GM12878 (cell line): Measurements from ENCODE around the gene TMC7. TPM values are rescaled to one million over a fixed set of nuclear protein-coding genes. Genes with fewer than 3 reads are reported as not detected.

Experiments
- ATAC-seq: fragments of 200-7000 bp; cut with Tn5 transposase; 3 replicates; pipeline ENCODE4 v1.9.1; 2020; ENCODE audit warnings: mild to moderate bottlenecking, moderate library complexity
- BruUV-seq: library from RNA; stranded (reverse); fragments of 400-500 nt; replicated peaks from 2 replicates; lab custom pipeline; 2021; lab: Mats Ljungman, UMichigan
- CTCF ChIA-PET: fragments of 300-600 bp; sonication (Branson Sonifier 250); formaldehyde crosslinking; extraction: SDS; loops from one replicate; lab custom pipeline; 2021; ENCODE audit warnings: inconsistent platforms; lab: Yijun Ruan, JAX
- POLR2A ChIA-PET: fragments of 350-600 bp; formaldehyde crosslinking; extraction: SDS; loops from one replicate; lab custom pipeline; 2021; ENCODE audit warnings: inconsistent platforms; lab: Charles Lee
- RAD21 ChIA-PET: fragments of 300-600 bp; sonication (Branson Sonifier 250); formaldehyde crosslinking; loops from one replicate; lab custom pipeline; 2023; ENCODE audit warnings: antibody characterized with exemption; ENCODE audit not compliant: unreplicated experiment; lab: Charles Lee
- SMC1A ChIA-PET: fragments of 300-600 bp; sonication (Branson Sonifier 250); formaldehyde crosslinking; loops from one replicate; lab custom pipeline; 2023; ENCODE audit not compliant: unreplicated experiment, uncharacterized antibody; lab: Charles Lee
- DNase-seq: peaks from one replicate; pipeline ENCODE4 v3.0.0-alpha.2; 2011; ENCODE audit warnings: low read depth, low spot score
- FAIRE-seq: peaks from 3 replicates; lab custom pipeline; 2011; peaks lifted over from hg19 to GRCh38; lab: Jason Lieb, UNC
- H2AFZ ChIP-seq: 2 replicates; pipeline ENCODE4 v1.6.0; 2011; ENCODE audit warnings: low read depth, low read length, control low read depth; ENCODE audit not compliant: control insufficient read depth
- H3K27ac ChIP-seq: 2 replicates; pipeline ENCODE4 v1.5.1; 2011; ENCODE audit warnings: control low read depth; ENCODE audit not compliant: control insufficient read depth, insufficient read depth
- H3K27me3 ChIP-seq, 2 experiments: replicated peaks in 1 of 2; 2 replicates each; pipeline versions ENCODE4 v1.6.0 to v1.6.1; 2011; ENCODE audit warnings: low read length in 1 of 2; ENCODE audit not compliant: control insufficient read depth in 2 of 2, insufficient read depth in 2 of 2
- H3K36me3 ChIP-seq, 2 experiments: 2 replicates each; pipeline ENCODE4 v1.5.1; 2011; ENCODE audit warnings: low read length in 1 of 2; ENCODE audit not compliant: control insufficient read depth in 2 of 2, insufficient read depth in 2 of 2
- H3K4me1 ChIP-seq: 2 replicates; pipeline ENCODE4 v1.6.1; 2011; ENCODE audit warnings: mild to moderate bottlenecking, low read length, moderate library complexity, mixed read lengths; ENCODE audit not compliant: control insufficient read depth, insufficient read depth
- H3K4me2 ChIP-seq: 2 replicates; pipeline ENCODE4 v1.6.0; 2011; ENCODE audit warnings: control low read depth; ENCODE audit not compliant: control insufficient read depth, insufficient read depth
- H3K4me3 ChIP-seq: fragments of 200-600 bp; sonication (generic); 2 replicates; pipeline ENCODE4 v1.5.1; 2016
- H3K79me2 ChIP-seq: 2 replicates; pipeline ENCODE4 v1.6.0; 2011; ENCODE audit warnings: low read length; ENCODE audit not compliant: control insufficient read depth, insufficient read depth
- H3K9ac ChIP-seq: 2 replicates; pipeline ENCODE4 v1.8.0; 2011; ENCODE audit warnings: low read length, control low read depth, mixed read lengths; ENCODE audit not compliant: control insufficient read depth, insufficient read depth
- H3K9me3 ChIP-seq: replicated peaks from 3 replicates; pipeline ENCODE4 v1.5.1; 2011; ENCODE audit warnings: mild to moderate bottlenecking, low read length; ENCODE audit not compliant: control insufficient read depth, insufficient read depth
- H4K20me1 ChIP-seq: 2 replicates; pipeline ENCODE4 v1.6.0; 2011; ENCODE audit not compliant: control insufficient read depth, insufficient read depth
- USF1 ChIP-seq: IDR thresholded peaks from 2 replicates; pipeline ENCODE4 v1.6.1; 2011; ENCODE audit warnings: borderline replicate concordance, low read depth, mild to moderate bottlenecking, moderate library complexity, mixed read lengths, low read length; ENCODE audit not compliant: insufficient read depth; ENCODE audit errors: extremely low read length
- WGBS: methylation state at CpG from one replicate; pipeline ENCODE4 v1.1.6; 2016; ENCODE audit warnings: low lambda C conversion rate; ENCODE audit not compliant: insufficient replicate concordance, insufficient coverage; ENCODE audit errors: missing lambda C conversion rate; 5-methylcytosine and 5-hydroxymethylcytosine counted together
- in situ Hi-C: fragments of 300-500 bp; cut with MboI; formaldehyde crosslinking; loops from 9 replicates; pipeline ENCODE4 v1.14.3; 2018; ENCODE audit warnings: mixed read lengths
- intact Hi-C: fragments of 100-400 bp; cut with micrococcal nuclease; formaldehyde crosslinking; loops from one replicate; pipeline ENCODE4 v1.14.2; 2022; ENCODE audit not compliant: unreplicated experiment
- polyA plus RNA-seq, 11 experiments: library from polyadenylated mRNA; depleted of rRNA in 4 of 11; unstranded in 6 of 11; stranded (reverse) in 5 of 11; fragments of >200 nt; fragmentation: Nextera tagmentation in 4 of 11; fragmentation: Illumina TruSeq in 1 of 11; extraction: Ambion mirVana in 4 of 11; extraction: Trizol in 1 of 11; gene quantifications; 1 replicate in 1 of 11; 2 replicates in 10 of 11; pipeline versions ENCODE4 v1.2.1 to v1.2.3, GENCODE V29; 2011 to 2016; ENCODE audit warnings: inconsistent platforms in 2 of 11, missing spikeins in 2 of 11, low read depth in 1 of 11
- small RNA-seq: library from RNA; depleted of rRNA; stranded (forward); fragments of <200 nt; gene quantifications from one replicate; pipeline ENCODE3, GENCODE V24; 2014
- total RNA-seq, 4 experiments: library from RNA; depleted of rRNA in 3 of 4; stranded (reverse); fragments of >200 nt in 3 of 4; fragmentation: Illumina TruSeq in 1 of 4; extraction: Trizol in 1 of 4; gene quantifications; 2 replicates each; pipeline versions ENCODE4 v1.2.1 to v1.2.3, GENCODE V29; 2013 to 2021

TMC7 gene
- total and polyA plus RNA-seq, 10 of the 15 experiments (the other 5 are each of a cell fraction or from before 2014, with no cell fraction given) = 0.15 TPM; not detected in 9

- no peak overlapping the region for H3K9ac ChIP-seq
- peaks cover 29% of the 10 kb centered on the region for H3K4me1 ChIP-seq
- POLR2A ChIA-PET = interaction anchor here (0.5 kb wide), 1 partner anchor 89 kb away, joined by 3 read pairs; no protein-coding TSS in a partner anchor
- no peak overlapping the region for H3K4me3 ChIP-seq
- H3K36me3 ChIP-seq = no peaks in the 10 kb centered on the region; a peak in 1 of 4 replicates
- CTCF ChIA-PET = interaction anchor here (0.8 to 1.3 kb wide), 6 partner anchors 16 to 67 kb away, joined by 3 to 7 read pairs (median 3); no protein-coding TSS in a partner anchor
- intact Hi-C loops = no loop called here
- no peak for TF ChIP-seq USF1
- TF ChIP-seq, all 136 proteins: peak for 0
- Histone ChIP-seq H4K20me1 (no peaks in the 10 kb centered on the region), H2AFZ (no peak overlapping the region), H3K27me3 (no peaks in the 10 kb centered on the region), H3K4me2 (no peak overlapping the region), H3K9me3 (no peaks in the 10 kb centered on the region), H3K27ac (no peak overlapping the region), H3K79me2 (peaks cover 3% of the 10 kb centered on the region; the same call in 1 of the 2 replicates)
- RAD21 ChIA-PET = no interaction called here
- in situ Hi-C loops = no loop called here
- BruUV-seq = no TSS peak
- SMC1A ChIA-PET = interaction anchor here (1.1 to 3.8 kb wide), 5 partner anchors 9 to 27 kb away, joined by 3 to 13 read pairs (median 5); no protein-coding TSS in a partner anchor
- DNase-seq (no peak), ATAC-seq (no peak), FAIRE-seq (no peak)
- 92% methylated on average over 2 of the region's 2 CpGs for WGBS
These were observed 128.3 kb downstream of the TMC7 start for GRCh38 chr16:19112099-19112407.

Small RNAs within 50 kb of the gene (small RNA-seq; reads per million reads assigned to genes)
- gene RNU6-1340P = not detected

Other genes with a start within 250 kb of the TMC7 start
- 2,382 and 2,699 TPM in 2 replicates for gene RPS15A, start 193.6 kb upstream of the TMC7 start, total RNA-seq (2014; rRNA removed)
- 3,837 and 4,067 TPM in 2 replicates for gene RPS15A, start 193.6 kb upstream of the TMC7 start, total RNA-seq (2014; rRNA removed; fragmentation: Illumina TruSeq; extraction: Trizol)
- 2,387 and 2,491 TPM in 2 replicates for gene RPS15A, start 193.6 kb upstream of the TMC7 start, total RNA-seq (2021)
- gene RPS15A, start 193.6 kb upstream of the TMC7 start, polyA plus RNA-seq (2011; rRNA removed) = 6,408 and 6,567 TPM in 2 replicates
- gene RPS15A, start 193.6 kb upstream of the TMC7 start, polyA plus RNA-seq (2014; fragmentation: Illumina TruSeq; extraction: Trizol) = 5,078 and 7,979 TPM in 2 replicates
- gene RPS15A, start 193.6 kb upstream of the TMC7 start, polyA plus RNA-seq (2014; fragmentation: Nextera tagmentation; extraction: Ambion mirVana) = 1,000 to 10,000 TPM; 2,843 to 3,155 TPM
- gene RPS15A, start 193.6 kb upstream of the TMC7 start, polyA plus RNA-seq (2014; rRNA removed) = 5,701 and 5,848 TPM in 2 replicates
- 1,000 to 10,000 TPM; 1,566 to 1,602 TPM for gene RPS15A, start 193.6 kb upstream of the TMC7 start, polyA plus RNA-seq (2016; fragmentation: Nextera tagmentation; extraction: Ambion mirVana)
- gene ARL6IP1, start 182.4 kb upstream of the TMC7 start, total RNA-seq (2014; rRNA removed) = 174 and 216 TPM in 2 replicates
- gene ARL6IP1, start 182.4 kb upstream of the TMC7 start, total RNA-seq (2014; rRNA removed; fragmentation: Illumina TruSeq; extraction: Trizol) = 127 and 130 TPM in 2 replicates
- gene ARL6IP1, start 182.4 kb upstream of the TMC7 start, total RNA-seq (2021) = 99.3 and 107 TPM in 2 replicates
- gene ARL6IP1, start 182.4 kb upstream of the TMC7 start, polyA plus RNA-seq (2011; rRNA removed) = 269 and 375 TPM in 2 replicates
- 154 and 197 TPM in 2 replicates for gene ARL6IP1, start 182.4 kb upstream of the TMC7 start, polyA plus RNA-seq (2014; fragmentation: Illumina TruSeq; extraction: Trizol)
- 100 to 1,000 TPM; 219 to 334 TPM for gene ARL6IP1, start 182.4 kb upstream of the TMC7 start, polyA plus RNA-seq (2014; fragmentation: Nextera tagmentation; extraction: Ambion mirVana)
- gene ARL6IP1, start 182.4 kb upstream of the TMC7 start, polyA plus RNA-seq (2014; rRNA removed) = 106 and 110 TPM in 2 replicates
- 100 to 1,000 TPM; 263 to 264 TPM for gene ARL6IP1, start 182.4 kb upstream of the TMC7 start, polyA plus RNA-seq (2016; fragmentation: Nextera tagmentation; extraction: Ambion mirVana)
- gene SMG1, start 57.5 kb upstream of the TMC7 start, total RNA-seq (2014; rRNA removed) = 41.4 and 42.9 TPM in 2 replicates
- gene SMG1, start 57.5 kb upstream of the TMC7 start, total RNA-seq (2014; rRNA removed; fragmentation: Illumina TruSeq; extraction: Trizol) = 41.1 and 47.2 TPM in 2 replicates
- 66.7 and 66.8 TPM in 2 replicates for gene SMG1, start 57.5 kb upstream of the TMC7 start, total RNA-seq (2021)
- 55.2 and 66.4 TPM in 2 replicates for gene SMG1, start 57.5 kb upstream of the TMC7 start, polyA plus RNA-seq (2011; rRNA removed)
- gene SMG1, start 57.5 kb upstream of the TMC7 start, polyA plus RNA-seq (2014; fragmentation: Illumina TruSeq; extraction: Trizol) = 44.8 and 49.5 TPM in 2 replicates
- gene SMG1, start 57.5 kb upstream of the TMC7 start, polyA plus RNA-seq (2014; fragmentation: Nextera tagmentation; extraction: Ambion mirVana) = 1 to 10 TPM; 3.9 to 4.2 TPM
- 28.3 and 32.8 TPM in 2 replicates for gene SMG1, start 57.5 kb upstream of the TMC7 start, polyA plus RNA-seq (2014; rRNA removed)
- 10 to 100 TPM; 19.8 to 22.9 TPM for gene SMG1, start 57.5 kb upstream of the TMC7 start, polyA plus RNA-seq (2016; fragmentation: Nextera tagmentation; extraction: Ambion mirVana)
- 13.1 and 14.4 TPM in 2 replicates for gene COQ7, start 83.7 kb downstream of the TMC7 start, total RNA-seq (2014; rRNA removed)
- 9.7 and 10.7 TPM in 2 replicates for gene COQ7, start 83.7 kb downstream of the TMC7 start, total RNA-seq (2014; rRNA removed; fragmentation: Illumina TruSeq; extraction: Trizol)
- 14.6 and 16.5 TPM in 2 replicates for gene COQ7, start 83.7 kb downstream of the TMC7 start, total RNA-seq (2021)
- gene COQ7, start 83.7 kb downstream of the TMC7 start, polyA plus RNA-seq (2011; rRNA removed) = 12.8 and 15.2 TPM in 2 replicates
- 9.2 and 11.5 TPM in 2 replicates for gene COQ7, start 83.7 kb downstream of the TMC7 start, polyA plus RNA-seq (2014; fragmentation: Illumina TruSeq; extraction: Trizol)
- 1 to 10 TPM; 3.2 to 4.3 TPM for gene COQ7, start 83.7 kb downstream of the TMC7 start, polyA plus RNA-seq (2014; fragmentation: Nextera tagmentation; extraction: Ambion mirVana)
- gene COQ7, start 83.7 kb downstream of the TMC7 start, polyA plus RNA-seq (2014; rRNA removed) = 18.1 and 21.9 TPM in 2 replicates
- gene COQ7, start 83.7 kb downstream of the TMC7 start, polyA plus RNA-seq (2016; fragmentation: Nextera tagmentation; extraction: Ambion mirVana) = 10 to 100 TPM; 14.9 to 19.7 TPM
- gene ITPRIPL2, start 130.0 kb downstream of the TMC7 start, total RNA-seq (2014; rRNA removed) = 5.1 and 5.7 TPM in 2 replicates
- gene ITPRIPL2, start 130.0 kb downstream of the TMC7 start, total RNA-seq (2014; rRNA removed; fragmentation: Illumina TruSeq; extraction: Trizol) = 4.4 and 4.5 TPM in 2 replicates
- gene ITPRIPL2, start 130.0 kb downstream of the TMC7 start, total RNA-seq (2021) = 14.3 and 14.7 TPM in 2 replicates
- 3.0 and 3.7 TPM in 2 replicates for gene ITPRIPL2, start 130.0 kb downstream of the TMC7 start, polyA plus RNA-seq (2011; rRNA removed)
- gene ITPRIPL2, start 130.0 kb downstream of the TMC7 start, polyA plus RNA-seq (2014; fragmentation: Illumina TruSeq; extraction: Trizol) = 4.0 and 5.4 TPM in 2 replicates
- gene ITPRIPL2, start 130.0 kb downstream of the TMC7 start, polyA plus RNA-seq (2014; fragmentation: Nextera tagmentation; extraction: Ambion mirVana) = under 1 TPM; 0.48 to 0.68 TPM
- 4.3 and 5.1 TPM in 2 replicates for gene ITPRIPL2, start 130.0 kb downstream of the TMC7 start, polyA plus RNA-seq (2014; rRNA removed)
- 1 to 10 TPM in 1 of 2 experiments, under 1 TPM in 1; 0.57 to 1.7 TPM for gene ITPRIPL2, start 130.0 kb downstream of the TMC7 start, polyA plus RNA-seq (2016; fragmentation: Nextera tagmentation; extraction: Ambion mirVana)
- 5.7 and 6.2 TPM in 2 replicates for gene SYT17, start 184.3 kb downstream of the TMC7 start, total RNA-seq (2014; rRNA removed)
- gene SYT17, start 184.3 kb downstream of the TMC7 start, total RNA-seq (2014; rRNA removed; fragmentation: Illumina TruSeq; extraction: Trizol) = 4.1 and 5.8 TPM in 2 replicates
- gene SYT17, start 184.3 kb downstream of the TMC7 start, total RNA-seq (2021) = 3.8 and 4.0 TPM in 2 replicates
- gene SYT17, start 184.3 kb downstream of the TMC7 start, polyA plus RNA-seq (2011; rRNA removed) = 3.2 and 4.3 TPM in 2 replicates
- gene SYT17, start 184.3 kb downstream of the TMC7 start, polyA plus RNA-seq (2014; fragmentation: Illumina TruSeq; extraction: Trizol) = 3.3 and 5.3 TPM in 2 replicates
- 10 to 100 TPM; 10.2 to 12.3 TPM for gene SYT17, start 184.3 kb downstream of the TMC7 start, polyA plus RNA-seq (2014; fragmentation: Nextera tagmentation; extraction: Ambion mirVana)
- gene SYT17, start 184.3 kb downstream of the TMC7 start, polyA plus RNA-seq (2014; rRNA removed) = 5.6 and 8.2 TPM in 2 replicates
- 1 to 10 TPM; 3.7 to 4.7 TPM for gene SYT17, start 184.3 kb downstream of the TMC7 start, polyA plus RNA-seq (2016; fragmentation: Nextera tagmentation; extraction: Ambion mirVana)